Measurements from ENCODE around the gene PGBD1.

Gene PGBD1

DNA sequence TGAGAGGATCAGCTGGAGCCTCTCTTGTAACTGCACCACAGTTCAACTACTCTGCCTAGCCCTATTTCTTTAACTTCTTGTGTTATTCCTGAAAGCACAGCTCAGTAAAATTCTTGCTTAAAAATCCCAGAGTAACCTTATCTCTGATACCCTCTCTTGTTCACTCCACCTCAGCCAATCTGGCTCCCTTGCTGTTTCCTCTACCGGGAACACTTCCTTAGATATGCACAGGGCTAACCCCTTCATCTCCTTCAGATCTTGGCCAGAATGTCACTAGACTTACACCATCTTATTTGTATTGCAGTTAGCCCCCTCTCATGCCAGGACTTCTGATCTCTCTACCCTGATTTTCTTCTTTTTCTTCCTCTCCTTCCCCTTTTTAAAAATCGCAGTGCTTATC lies 65.7 kb downstream of the PGBD1 start:
- Histone ChIP-seq H3K4me2 (ENCODE audit: low read length, poor library complexity, severe bottlenecking) (no peak overlapping the region), H2AK5ac (ENCODE audit: low read length, severe bottlenecking) (no peak overlapping the region), H3K4me3 (ENCODE audit: insufficient read depth in 1 of 2, low read depth in 1 of 2, low read length in 2 of 2) (no peak overlapping the region), H2BK5ac (ENCODE audit: low read depth, low read length, poor library complexity, severe bottlenecking) (no peak overlapping the region), H3K9ac (ENCODE audit: low read length) (no peak overlapping the region), H4K8ac (ENCODE audit: low read length) (no peak overlapping the region), H3K9me3 (ENCODE audit: control insufficient read depth, low read length) (no peaks in the 10 kb centered on the region), H2AFZ (ENCODE audit: low read depth, low read length) (no peak overlapping the region), H3K36me3 (ENCODE audit: control insufficient read depth in 1 of 2, insufficient read depth in 2 of 2, low read depth in 1 of 2, low read length in 2 of 2) (no peaks in the 10 kb centered on the region), H3K23ac (ENCODE audit: low read length in 2 of 2) (no peak overlapping the region), H3K14ac (ENCODE audit: low read length in 2 of 2) (no peak overlapping the region), H3K4ac (ENCODE audit: low read depth in 1 of 2, low read length in 2 of 2) (no peak overlapping the region), H4K91ac (ENCODE audit: low read length) (no peak overlapping the region), H2BK15ac (ENCODE audit: low read depth, poor library complexity, severe bottlenecking) (no peak overlapping the region), H3K79me1 (replicated peaks; ENCODE audit: low read length, poor library complexity, severe bottlenecking) (peaks cover 5% of the 10 kb centered on the region), H3K4me1 (ENCODE audit: control insufficient read depth, insufficient read depth, low read depth, low read length) (no peaks in the 10 kb centered on the region), H3K27me3 (ENCODE audit: control insufficient read depth in 1 of 2, insufficient read depth in 1 of 2, low read length in 2 of 2) (peaks cover 21 to 27% of the 10 kb centered on the region in 2 experiments), H2BK12ac (ENCODE audit: low read length in 2 of 2) (no peak overlapping the region), H3K27ac (ENCODE audit: low read length, poor library complexity, severe bottlenecking) (no peak overlapping the region), H3K18ac (ENCODE audit: low read depth in 1 of 2, low read length in 2 of 2) (no peak overlapping the region), H2BK120ac (ENCODE audit: low read depth, low read length) (no peak overlapping the region)
- WGBS = 2% methylated on average over 1 of the region's 2 CpGs
- no peak for DNase-seq

DNA sequence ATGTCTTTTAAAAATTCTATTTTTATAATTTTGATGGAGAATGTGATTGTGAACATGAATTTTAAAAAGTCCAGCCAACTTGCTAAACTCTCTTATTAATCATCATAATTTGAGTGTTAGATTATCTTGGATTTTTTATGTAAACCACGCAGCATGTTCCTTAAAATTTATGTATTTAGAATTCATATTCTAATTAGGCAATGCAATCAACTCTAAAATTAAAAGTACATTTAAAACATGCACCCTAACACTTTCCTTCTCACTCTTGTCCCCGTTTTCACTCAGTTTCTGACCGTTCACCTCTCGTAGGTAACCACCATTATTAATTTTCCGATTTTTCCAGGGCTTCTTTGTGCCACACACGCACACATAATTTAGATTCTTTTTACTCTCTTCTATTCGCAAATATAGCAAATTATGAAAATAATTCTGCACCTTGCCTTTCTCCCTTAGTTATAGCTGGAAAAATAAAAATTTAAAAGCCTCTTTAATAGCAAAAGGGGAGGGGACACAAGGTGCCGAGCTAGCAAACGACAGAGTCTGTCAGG lies 68.0 kb downstream of the PGBD1 start:
- Histone ChIP-seq H3K4me1 (ENCODE audit: control insufficient read depth, insufficient read depth, low read depth, low read length) (no peaks in the 10 kb centered on the region), H3K9me3 (ENCODE audit: control insufficient read depth, low read length) (no peaks in the 10 kb centered on the region), H3K18ac (ENCODE audit: low read depth in 1 of 2, low read length in 2 of 2) (no peak overlapping the region), H3K23ac (ENCODE audit: low read length in 2 of 2) (no peak overlapping the region), H2BK5ac (ENCODE audit: low read depth, low read length, poor library complexity, severe bottlenecking) (no peak overlapping the region), H3K14ac (ENCODE audit: low read length in 2 of 2) (no peak overlapping the region), H3K4me3 (ENCODE audit: insufficient read depth in 1 of 2, low read depth in 1 of 2, low read length in 2 of 2) (peak overlapping the region; percentile 81 to 93), H3K4me2 (ENCODE audit: low read length, poor library complexity, severe bottlenecking) (peak overlapping the region; percentile 76), H3K9ac (ENCODE audit: low read length) (peak overlapping the region; percentile 95), H3K79me1 (replicated peaks; ENCODE audit: low read length, poor library complexity, severe bottlenecking) (peaks cover 10% of the 10 kb centered on the region), H2BK15ac (ENCODE audit: low read depth, poor library complexity, severe bottlenecking) (no peak overlapping the region), H3K27me3 (ENCODE audit: control insufficient read depth in 1 of 2, insufficient read depth in 1 of 2, low read length in 2 of 2) (peaks cover 21 to 27% of the 10 kb centered on the region in 2 experiments), H2BK12ac (ENCODE audit: low read length in 2 of 2) (no peak overlapping the region), H3K36me3 (ENCODE audit: control insufficient read depth in 1 of 2, insufficient read depth in 2 of 2, low read depth in 1 of 2, low read length in 2 of 2) (no peaks in the 10 kb centered on the region), H2AK5ac (ENCODE audit: low read length, severe bottlenecking) (no peak overlapping the region), H4K8ac (ENCODE audit: low read length) (no peak overlapping the region), H3K27ac (ENCODE audit: low read length, poor library complexity, severe bottlenecking) (peak overlapping the region; percentile 10), H2BK120ac (ENCODE audit: low read depth, low read length) (no peak overlapping the region), H4K91ac (ENCODE audit: low read length) (no peak overlapping the region), H2AFZ (ENCODE audit: low read depth, low read length) (no peak overlapping the region), H3K4ac (ENCODE audit: low read depth in 1 of 2, low read length in 2 of 2) (no peak overlapping the region)
- no peak for DNase-seq
- under 1% methylated on average over 6 of the region's 9 CpGs for WGBS

DNA sequence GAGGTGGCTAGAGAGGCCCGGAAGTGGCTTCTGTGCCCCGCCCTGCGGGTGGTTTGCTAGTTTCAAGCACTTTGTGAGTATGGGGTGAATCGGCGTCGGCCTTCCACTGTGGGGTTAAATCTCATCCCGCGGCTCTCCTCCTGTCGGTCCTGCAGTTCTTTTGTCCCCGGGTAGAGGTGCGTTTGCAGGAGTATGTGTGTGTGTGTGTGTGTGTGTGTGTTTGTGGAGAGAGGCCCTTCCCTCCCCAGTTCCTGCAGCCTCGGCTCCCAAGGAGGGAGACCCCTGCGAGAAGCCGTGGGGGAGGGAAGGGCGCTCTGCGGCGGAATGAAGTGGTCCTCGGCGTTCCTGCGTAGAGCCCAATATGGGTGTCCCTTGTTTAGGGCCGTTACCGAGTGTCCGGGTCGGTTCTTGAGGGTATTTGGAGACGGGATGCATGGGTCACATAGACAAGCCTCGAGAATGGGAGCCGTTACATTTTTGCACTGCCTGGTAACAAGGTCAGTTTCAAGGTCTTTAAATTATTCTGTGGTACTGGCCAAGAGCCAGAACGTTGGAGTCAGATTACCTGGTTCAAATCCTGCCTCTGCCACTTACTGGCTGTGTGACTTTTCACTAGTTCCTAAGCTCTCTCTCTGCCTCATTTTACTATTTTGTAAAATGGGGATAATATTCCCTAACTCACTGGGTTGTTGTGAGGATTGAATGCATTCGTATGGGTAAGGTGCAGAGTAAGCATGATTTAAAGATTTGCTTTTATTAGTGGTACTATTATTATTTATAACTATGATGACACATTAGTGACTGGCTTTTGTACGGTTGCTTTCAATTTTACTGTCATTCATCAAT lies 68.7 kb downstream of the PGBD1 start, which contains the start of gene ZKSCAN3:
ZKSCAN3 (plus strand) TSS at position 56 of the 846 bp plus-strand sequence. CDS start 9,640 bp downstream, outside the sequence.
- peak within 1 kb of the TSS; percentile 95 for H3K9ac ChIP-seq (ENCODE audit: low read length)
- H2BK15ac ChIP-seq (ENCODE audit: low read depth, poor library complexity, severe bottlenecking) = peak within 1 kb of the TSS; percentile 67
- H3K18ac ChIP-seq (ENCODE audit: low read depth in 1 of 2, low read length in 2 of 2) = peak within 1 kb of the TSS; percentile 83 to 89
- H3K27ac ChIP-seq (ENCODE audit: low read length, poor library complexity, severe bottlenecking) = peak within 1 kb of the TSS; percentile 79
- peak within 1 kb of the TSS; percentile 69 for H2BK120ac ChIP-seq (ENCODE audit: low read depth, low read length)
- peak within 1 kb of the TSS; percentile 71 to 94 for H3K4ac ChIP-seq (ENCODE audit: low read depth in 1 of 2, low read length in 2 of 2)
- peaks cover 2% of the 10 kb centered on the region for H3K4me1 ChIP-seq (ENCODE audit: control insufficient read depth, insufficient read depth, low read depth, low read length)
- H2AFZ ChIP-seq (ENCODE audit: low read depth, low read length) = peak within 1 kb of the TSS; percentile 93
- peak; percentile 84 for DNase-seq
- peak within 1 kb of the TSS; percentile 94 for H4K91ac ChIP-seq (ENCODE audit: low read length)
- peak within 1 kb of the TSS in 1 of 2 experiments; percentile 68 for H3K14ac ChIP-seq (ENCODE audit: low read length in 2 of 2)
- peak within 1 kb of the TSS; percentile 76 for H3K4me2 ChIP-seq (ENCODE audit: low read length, poor library complexity, severe bottlenecking)
- no peak within 1 kb of the TSS for H2AK5ac ChIP-seq (ENCODE audit: low read length, severe bottlenecking)
- H3K9me3 ChIP-seq (ENCODE audit: control insufficient read depth, low read length) = no peaks in the 10 kb centered on the region
- peak within 1 kb of the TSS; percentile 10 to 51 for H2BK12ac ChIP-seq (ENCODE audit: low read length in 2 of 2)
- no peak within 1 kb of the TSS for H3K23ac ChIP-seq (ENCODE audit: low read length in 2 of 2)
- peak within 1 kb of the TSS; percentile 81 to 93 for H3K4me3 ChIP-seq (ENCODE audit: insufficient read depth in 1 of 2, low read depth in 1 of 2, low read length in 2 of 2)
- no peaks in the 10 kb centered on the region for H3K36me3 ChIP-seq (ENCODE audit: control insufficient read depth in 1 of 2, insufficient read depth in 2 of 2, low read depth in 1 of 2, low read length in 2 of 2)
- H2BK5ac ChIP-seq (ENCODE audit: low read depth, low read length, poor library complexity, severe bottlenecking) = peak within 1 kb of the TSS; percentile 82
- under 1% methylated on average over 25 of the region's 30 CpGs for WGBS
- peaks cover 13% of the 10 kb centered on the region for H3K79me1 ChIP-seq (replicated peaks; ENCODE audit: low read length, poor library complexity, severe bottlenecking)
- peaks cover 20 to 26% of the 10 kb centered on the region in 2 experiments for H3K27me3 ChIP-seq (ENCODE audit: control insufficient read depth in 1 of 2, insufficient read depth in 1 of 2, low read length in 2 of 2)
- H4K8ac ChIP-seq (ENCODE audit: low read length) = peak within 1 kb of the TSS; percentile 96

DNA sequence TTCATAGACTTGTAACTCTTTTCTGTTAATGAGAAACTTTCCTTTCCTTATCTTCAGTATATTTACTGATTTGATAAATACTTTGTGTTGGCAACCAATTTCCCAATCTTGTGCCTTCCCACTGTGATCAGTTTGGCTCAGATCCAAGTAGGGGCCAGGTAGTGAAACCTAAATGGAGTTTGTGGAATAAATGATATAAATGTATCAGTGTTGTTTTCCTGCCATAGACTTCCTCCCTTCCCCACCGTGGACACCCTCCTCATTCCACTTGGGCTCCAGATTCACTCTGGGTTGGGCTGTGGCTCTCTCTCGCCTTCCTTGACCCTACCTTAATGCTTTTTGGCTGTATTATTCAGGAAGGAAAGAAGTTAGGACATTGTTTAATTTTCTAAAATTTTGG lies 69.7 kb downstream of the PGBD1 start:
- peaks cover 10 to 16% of the 10 kb centered on the region in 2 experiments for H3K27me3 ChIP-seq (ENCODE audit: control insufficient read depth in 1 of 2, insufficient read depth in 1 of 2, low read length in 2 of 2)
- H3K27ac ChIP-seq (ENCODE audit: low read length, poor library complexity, severe bottlenecking) = no peak overlapping the region
- H2AFZ ChIP-seq (ENCODE audit: low read depth, low read length) = no peak overlapping the region
- H2AK5ac ChIP-seq (ENCODE audit: low read length, severe bottlenecking) = no peak overlapping the region
- H3K23ac ChIP-seq (ENCODE audit: low read length in 2 of 2) = no peak overlapping the region
- DNase-seq = no peak
- peak overlapping the region in 1 of 2 experiments; percentile 14 for H3K18ac ChIP-seq (ENCODE audit: low read depth in 1 of 2, low read length in 2 of 2)
- H2BK5ac ChIP-seq (ENCODE audit: low read depth, low read length, poor library complexity, severe bottlenecking) = no peak overlapping the region
- H2BK15ac ChIP-seq (ENCODE audit: low read depth, poor library complexity, severe bottlenecking) = no peak overlapping the region
- no peak overlapping the region for H4K8ac ChIP-seq (ENCODE audit: low read length)
- peaks cover 14% of the 10 kb centered on the region for H3K79me1 ChIP-seq (replicated peaks; ENCODE audit: low read length, poor library complexity, severe bottlenecking)
- no peak overlapping the region for H3K14ac ChIP-seq (ENCODE audit: low read length in 2 of 2)
- H3K4me2 ChIP-seq (ENCODE audit: low read length, poor library complexity, severe bottlenecking) = no peak overlapping the region
- H3K36me3 ChIP-seq (ENCODE audit: control insufficient read depth in 1 of 2, insufficient read depth in 2 of 2, low read depth in 1 of 2, low read length in 2 of 2) = no peaks in the 10 kb centered on the region
- H3K4me1 ChIP-seq (ENCODE audit: control insufficient read depth, insufficient read depth, low read depth, low read length) = peaks cover 5% of the 10 kb centered on the region
- no peak overlapping the region for H2BK120ac ChIP-seq (ENCODE audit: low read depth, low read length)
- H4K91ac ChIP-seq (ENCODE audit: low read length) = no peak overlapping the region
- peak overlapping the region in 1 of 2 experiments; percentile 93 for H3K4me3 ChIP-seq (ENCODE audit: insufficient read depth in 1 of 2, low read depth in 1 of 2, low read length in 2 of 2)
- peak overlapping the region; percentile 95 for H3K9ac ChIP-seq (ENCODE audit: low read length)
- H3K4ac ChIP-seq (ENCODE audit: low read depth in 1 of 2, low read length in 2 of 2) = no peak overlapping the region
- WGBS = 83% methylated on average over 1 of the region's 2 CpGs
- no peaks in the 10 kb centered on the region for H3K9me3 ChIP-seq (ENCODE audit: control insufficient read depth, low read length)
- H2BK12ac ChIP-seq (ENCODE audit: low read length in 2 of 2) = no peak overlapping the region
